Activated effector memory CD4-positive, alpha-beta T cell treated with Interleukin-2 at 50 U/mL for 16 hours (primary cell): Measurements from ENCODE around the gene BTN2A1.
A peak's percentile ranks its signal among the peaks of the same experiment; 100 is the strongest.

Source experiments
- DNase-seq: peaks from one replicate; pipeline ENCODE4 v3.0.0-alpha.2; 2020

BTN2A1 gene

GRCh38 chr6:26472549-26473290 is 15.0 kb downstream of the BTN2A1 start:
- DNase-seq = no peak

- no peak for DNase-seq
Observed at GRCh38 chr6:26473429-26473757, 15.6 kb downstream of the BTN2A1 start.

- DNase-seq = peak; percentile 74
Observed at GRCh38 chr6:26473758-26474438, 16.1 kb downstream of the BTN2A1 start.

- no peak for DNase-seq
Observed at GRCh38 chr6:26474439-26474881, 16.7 kb downstream of the BTN2A1 start.

GRCh38 chr6:26475823-26476729 is 18.3 kb downstream of the BTN2A1 start:
- DNase-seq = no peak

- DNase-seq = no peak
Observed at GRCh38 chr6:26476896-26477295, 19.1 kb downstream of the BTN2A1 start.

- DNase-seq = no peak
Observed at GRCh38 chr6:26477426-26477825, 19.7 kb downstream of the BTN2A1 start.

- DNase-seq = no peak
Observed at GRCh38 chr6:26478100-26478984, 20.6 kb downstream of the BTN2A1 start.

- no peak for DNase-seq
Observed at GRCh38 chr6:26478985-26479278, 21.2 kb downstream of the BTN2A1 start.

- no peak for DNase-seq
Observed at GRCh38 chr6:26482338-26482737, 24.6 kb downstream of the BTN2A1 start.

- DNase-seq = no peak
Observed at GRCh38 chr6:26483727-26484126, 26.0 kb downstream of the BTN2A1 start.

- DNase-seq = no peak
Observed at GRCh38 chr6:26484161-26484560, 26.4 kb downstream of the BTN2A1 start.

GRCh38 chr6:26485112-26485780 is 27.5 kb downstream of the BTN2A1 start:
- DNase-seq = no peak

- DNase-seq = no peak
Observed at GRCh38 chr6:26486358-26486757, 28.6 kb downstream of the BTN2A1 start.

GRCh38 chr6:26487466-26487865 is 29.7 kb downstream of the BTN2A1 start:
- DNase-seq = no peak

GRCh38 chr6:26489996-26490964 is 32.5 kb downstream of the BTN2A1 start:
- DNase-seq = no peak

GRCh38 chr6:26491604-26492003 is 33.8 kb downstream of the BTN2A1 start:
- DNase-seq = no peak

- no peak for DNase-seq
Observed at GRCh38 chr6:26493258-26493657, 35.5 kb downstream of the BTN2A1 start.

GRCh38 chr6:26494117-26494516 is 36.4 kb downstream of the BTN2A1 start:
- DNase-seq = no peak

- DNase-seq = no peak
Observed at GRCh38 chr6:26495281-26495680, 37.5 kb downstream of the BTN2A1 start.

GRCh38 chr6:26497610-26498009 is 39.9 kb downstream of the BTN2A1 start:
- DNase-seq = no peak
